Measurements from ENCODE around the gene FAM163A.
"Not testable (repeated sequence)": the region's sequence is repeated elsewhere in the genome, so short reads cannot be mapped to it uniquely, and the experiment has no call there.

FAM163A gene

DNA sequence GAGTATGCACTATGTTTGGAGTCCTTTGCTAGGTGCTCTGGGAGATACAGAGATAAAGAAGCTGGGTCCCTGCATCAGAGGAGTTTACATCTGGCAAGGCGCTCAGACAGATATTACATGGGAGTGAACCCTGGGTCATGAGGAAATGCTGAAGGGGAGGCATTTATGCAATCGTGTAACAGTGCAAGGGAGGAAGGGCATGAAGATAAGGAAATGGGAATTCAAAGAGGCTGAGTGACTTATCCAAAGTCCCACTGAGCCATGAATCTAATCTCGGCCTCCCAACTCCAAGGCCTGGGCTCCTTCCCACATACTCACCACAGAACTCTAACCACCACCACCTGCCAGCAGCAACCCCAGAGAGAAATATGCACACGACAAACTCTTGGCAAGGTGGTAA, 51.6 kb downstream of the FAM163A start:
- DNase-seq, result no peak

- no peak for DNase-seq
Measured at GRCh38 chr1:179798213-179798863, 55.2 kb downstream of the FAM163A start.

DNA sequence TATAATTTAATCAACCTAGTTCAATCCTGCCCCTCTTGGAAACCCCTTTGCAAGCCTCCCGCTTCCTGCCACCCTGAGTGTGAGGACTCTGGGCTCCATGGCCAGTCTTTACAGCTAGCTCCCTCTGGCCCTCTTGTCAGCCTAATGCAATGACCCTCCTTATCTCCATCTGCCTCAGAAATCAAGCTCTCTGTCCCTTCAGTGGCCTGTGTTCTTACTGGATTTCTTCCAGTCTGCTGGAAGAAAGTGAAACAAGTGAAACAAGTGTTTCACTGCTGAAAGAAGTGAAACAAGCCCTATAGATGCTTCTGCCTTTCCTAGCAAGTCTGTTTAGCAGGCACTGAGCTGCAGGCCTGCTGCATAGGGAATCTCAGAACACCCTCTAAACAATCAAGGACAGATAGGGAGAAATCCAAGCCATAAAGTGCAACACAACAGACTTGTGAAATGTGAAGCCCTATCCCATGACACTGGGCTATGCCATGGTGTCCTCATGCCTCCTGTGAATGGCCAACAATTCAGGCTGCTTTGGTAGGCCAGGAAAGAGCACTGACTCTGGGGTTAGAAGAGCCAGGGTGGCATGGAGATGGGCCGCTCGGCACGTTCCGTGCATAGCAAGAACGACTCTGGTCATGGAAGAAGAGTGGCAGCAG, 55.9 kb downstream of the FAM163A start:
- no peak for DNase-seq

GRCh38 chr1:179800481-179800880, 57.4 kb downstream of the FAM163A start:
- DNase-seq, result no peak

DNA sequence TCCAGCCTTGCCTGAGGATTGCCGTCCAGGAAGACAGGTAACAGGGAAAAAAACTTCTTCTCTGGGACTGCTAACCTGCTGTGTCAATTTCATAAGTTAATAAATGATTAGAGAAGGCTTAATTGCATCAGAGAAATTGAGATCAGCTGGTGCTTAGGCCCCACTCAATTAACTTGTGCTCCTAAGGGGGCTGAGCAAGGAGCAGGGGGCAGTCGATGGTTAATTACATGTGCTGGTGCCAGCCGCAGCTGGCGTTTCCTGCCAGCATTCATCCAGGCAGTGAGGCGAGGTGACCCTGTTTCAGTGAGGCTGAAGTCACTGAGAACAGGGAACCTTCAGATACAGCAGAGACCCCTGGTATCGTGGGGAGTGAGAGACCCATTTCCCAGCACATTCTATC, 60.0 kb downstream of the FAM163A start:
- no peak for DNase-seq

DNA sequence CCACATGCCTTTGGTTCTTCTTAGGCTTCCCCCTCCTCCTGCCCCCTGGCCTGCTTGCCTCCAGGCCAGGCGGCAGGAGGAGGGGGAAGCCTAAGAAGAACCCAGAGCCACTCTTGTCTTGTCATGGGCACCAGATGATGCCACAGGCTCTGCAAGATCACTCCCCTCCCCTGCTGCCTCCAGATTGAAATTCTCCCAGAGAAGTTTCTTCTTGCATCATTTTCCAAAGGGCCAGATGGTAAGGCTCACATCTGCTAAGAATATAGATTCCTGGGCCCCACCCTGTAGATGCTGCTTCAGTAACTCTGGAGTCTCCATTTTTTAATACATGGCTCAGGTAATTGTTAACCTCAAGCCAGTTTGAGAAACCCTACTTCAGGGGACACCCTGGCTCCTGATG, 60.8 kb downstream of the FAM163A start:
- no peak for DNase-seq

- not testable (repeated sequence) for DNase-seq
Measured at GRCh38 chr1:179804417-179804816, 61.3 kb downstream of the FAM163A start.

DNA sequence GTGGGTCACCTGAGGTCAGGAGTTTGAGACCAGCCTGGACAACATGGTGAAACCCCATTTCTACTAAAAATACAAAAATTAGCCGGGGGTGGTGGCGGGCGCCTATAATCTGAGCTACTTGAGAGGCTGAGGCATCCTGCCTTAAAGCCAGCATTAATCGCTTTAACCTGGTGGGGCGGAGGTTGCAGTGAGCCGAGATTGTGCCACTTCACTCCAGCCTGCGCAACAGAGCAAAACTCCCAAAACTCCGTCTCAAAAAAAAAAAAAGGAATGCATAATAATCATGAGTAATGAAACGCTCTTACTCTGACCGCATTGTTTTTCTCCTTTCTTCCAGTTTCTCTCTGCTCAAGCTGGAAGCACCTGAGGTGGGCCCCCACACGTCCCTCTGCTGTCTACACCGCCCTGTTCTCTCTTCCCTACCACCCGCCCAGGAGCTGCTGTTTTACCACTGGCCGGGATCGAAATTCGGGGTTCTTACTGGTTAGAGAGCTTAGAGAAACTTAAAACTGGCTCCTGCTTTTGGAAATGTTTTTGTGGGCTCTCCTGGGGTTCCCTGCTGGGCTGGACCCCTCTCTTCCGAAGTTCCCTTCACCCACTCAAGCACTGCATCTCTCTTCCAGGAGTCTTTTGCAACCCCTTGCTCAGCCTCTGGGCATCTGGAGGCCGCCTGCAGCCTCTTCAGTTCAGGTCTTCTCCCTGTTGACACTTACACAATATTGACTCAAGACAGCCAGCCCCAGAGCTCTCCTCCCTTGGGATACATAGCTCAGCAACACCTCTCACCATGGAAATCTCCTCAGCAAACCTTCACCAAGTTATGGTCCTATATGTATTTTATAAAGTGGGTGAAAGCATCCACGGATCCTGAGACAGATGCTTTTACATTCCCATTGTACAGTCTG, 62.5 kb downstream of the FAM163A start:
- no peak for DNase-seq

- DNase-seq, result no peak
Measured at GRCh38 chr1:179806333-179806732, 63.2 kb downstream of the FAM163A start.

GRCh38 chr1:179807291-179807690, 64.2 kb downstream of the FAM163A start:
- DNase-seq, result no peak

- no peak for DNase-seq
Measured at GRCh38 chr1:179807691-179808485, 64.8 kb downstream of the FAM163A start.

DNA sequence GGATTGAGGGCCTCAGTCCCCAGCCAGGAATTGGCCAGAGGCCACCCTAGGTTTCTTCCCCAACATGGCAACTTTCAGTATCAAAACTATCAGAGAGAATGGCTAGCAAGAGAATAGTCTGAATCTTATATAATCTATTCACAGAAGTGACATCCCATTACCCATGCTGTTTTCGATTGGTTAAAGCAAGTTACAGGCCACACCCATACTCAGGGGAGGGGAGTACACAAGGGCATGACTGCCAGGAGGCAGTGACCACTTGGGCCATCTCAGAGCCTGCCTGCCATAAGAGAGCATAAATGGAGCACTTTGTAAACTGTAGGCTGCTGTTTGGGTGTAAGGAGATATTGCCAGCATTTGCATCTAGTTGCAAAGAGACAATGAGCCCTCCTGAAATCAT, 65.4 kb downstream of the FAM163A start:
- no peak for DNase-seq

DNA sequence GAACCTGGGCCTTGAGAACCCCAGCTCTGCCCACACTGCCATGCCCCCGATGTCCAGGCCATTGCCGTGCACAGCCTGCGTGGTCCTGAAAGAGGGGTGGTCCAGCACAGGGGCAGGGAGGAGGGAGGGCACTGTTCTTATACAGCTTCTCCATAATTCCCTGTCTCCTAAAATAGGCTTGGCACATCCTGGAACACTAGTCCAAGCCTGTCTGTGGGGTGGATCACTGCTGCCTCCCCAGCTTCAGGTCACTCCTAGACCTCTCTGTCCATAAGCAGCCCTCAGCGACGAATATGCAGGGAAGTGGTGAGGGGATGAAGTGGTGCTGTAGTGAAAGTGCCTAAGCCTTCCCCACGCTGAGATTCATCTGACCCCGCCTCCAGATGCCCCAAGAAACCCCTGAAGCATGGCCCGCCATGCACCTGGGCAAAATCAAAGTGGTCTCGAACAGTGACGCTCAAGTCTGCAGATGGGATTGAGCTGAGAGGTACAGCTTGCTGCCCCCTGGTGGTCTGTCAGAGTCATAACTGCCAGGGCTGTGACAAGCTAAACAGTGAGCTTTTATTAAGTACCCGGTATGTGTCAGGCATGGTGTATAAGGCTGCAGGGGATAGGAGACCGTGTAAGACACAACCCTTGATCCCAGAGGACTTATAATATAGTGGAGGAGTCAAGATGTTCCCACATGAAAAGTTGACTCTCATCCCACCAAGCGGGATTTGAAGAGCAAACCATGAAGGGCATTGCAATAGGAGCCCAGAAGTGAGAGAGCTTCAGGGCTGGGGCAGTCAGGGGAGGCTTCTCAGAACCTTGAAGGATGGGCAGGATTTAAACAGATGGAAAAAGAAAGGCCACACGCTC, 66.6 kb downstream of the FAM163A start:
- DNase-seq, result peak; percentile 30

- DNase-seq, result no peak
Measured at GRCh38 chr1:179810367-179810715, 67.2 kb downstream of the FAM163A start.

GRCh38 chr1:179812501-179813292, 69.6 kb downstream of the FAM163A start:
- no peak for DNase-seq

GRCh38 chr1:179813626-179814545, 70.8 kb downstream of the FAM163A start:
- no peak for DNase-seq

- DNase-seq, result no peak
Measured at GRCh38 chr1:179814546-179814838, 71.4 kb downstream of the FAM163A start.

DNA sequence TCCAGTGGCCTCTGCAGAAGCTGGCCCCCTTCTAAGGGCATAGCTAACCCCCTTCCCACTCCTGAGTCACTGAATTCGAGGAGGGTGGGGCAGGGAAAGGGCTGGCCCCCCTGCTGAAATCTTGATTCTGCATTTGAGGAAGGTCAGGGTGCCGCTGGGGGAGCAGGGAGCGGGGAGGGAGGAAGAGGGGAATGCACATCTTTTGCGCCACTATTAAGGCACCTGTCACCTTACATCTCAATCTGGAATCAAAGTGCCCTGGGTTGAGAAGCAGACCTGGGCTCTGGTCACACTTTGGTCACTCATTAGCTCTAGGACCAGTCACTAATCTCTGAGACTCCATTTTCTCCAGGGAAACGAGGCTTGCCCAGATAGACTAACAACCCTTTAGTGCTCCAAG, 72.5 kb downstream of the FAM163A start:
- peak; percentile 22 for DNase-seq

DNA sequence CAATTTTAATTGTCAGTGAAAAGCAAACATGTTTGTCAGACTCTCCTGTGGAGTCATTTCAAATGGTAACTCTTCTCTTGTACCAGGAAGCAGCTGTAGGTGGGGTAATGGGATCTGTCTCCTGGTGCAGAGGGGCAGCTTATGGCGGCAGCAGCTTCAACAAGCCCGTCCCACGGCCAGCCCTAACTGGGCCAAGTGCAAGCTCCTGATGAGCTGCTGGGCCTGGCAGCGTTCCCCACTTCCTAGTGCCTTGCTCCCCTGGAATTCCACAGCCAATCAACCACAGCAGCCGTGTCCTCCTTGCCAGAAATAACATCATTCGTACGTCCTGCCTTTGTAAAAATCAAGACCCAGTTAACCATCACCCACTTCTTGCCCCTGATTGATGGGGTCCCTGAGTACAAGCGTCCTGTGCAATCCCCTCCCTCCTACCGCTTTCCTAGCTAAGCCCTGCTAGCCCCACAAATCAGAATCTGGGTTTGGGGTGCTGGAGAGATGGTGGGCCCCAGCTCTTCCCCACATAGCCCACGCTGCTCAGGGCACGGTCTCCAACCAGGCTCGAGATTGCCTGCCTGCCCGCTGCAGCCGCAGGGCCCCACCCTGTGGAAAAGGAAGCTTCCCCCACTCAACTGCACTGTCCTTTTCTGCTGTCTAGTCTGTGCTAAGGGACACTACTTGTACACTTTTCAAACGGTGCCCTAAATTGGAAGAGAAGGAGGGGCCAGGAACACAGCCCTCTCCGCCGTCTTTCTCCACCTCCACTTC, 73.3 kb downstream of the FAM163A start:
- peak; percentile 22 for DNase-seq

GRCh38 chr1:179817056-179817455, 74.0 kb downstream of the FAM163A start:
- DNase-seq, result no peak

All from NCI-H748 treated with DMSO at 0.1 percent for 48 hours (cell line).